ENCODE measurements around the gene VWA7. TPM values are rescaled to one million over a fixed set of nuclear protein-coding genes. Genes with fewer than 3 reads are reported as not detected.

VWA7 gene
- polyA plus RNA-seq, 12 donors, result 1.1 to 4.1 (median 2.1) TPM; not detected in 2

GRCh38 chr6:31730631-31731086 is 46.5 kb downstream of the VWA7 start:
- no peak for DNase-seq

DNA sequence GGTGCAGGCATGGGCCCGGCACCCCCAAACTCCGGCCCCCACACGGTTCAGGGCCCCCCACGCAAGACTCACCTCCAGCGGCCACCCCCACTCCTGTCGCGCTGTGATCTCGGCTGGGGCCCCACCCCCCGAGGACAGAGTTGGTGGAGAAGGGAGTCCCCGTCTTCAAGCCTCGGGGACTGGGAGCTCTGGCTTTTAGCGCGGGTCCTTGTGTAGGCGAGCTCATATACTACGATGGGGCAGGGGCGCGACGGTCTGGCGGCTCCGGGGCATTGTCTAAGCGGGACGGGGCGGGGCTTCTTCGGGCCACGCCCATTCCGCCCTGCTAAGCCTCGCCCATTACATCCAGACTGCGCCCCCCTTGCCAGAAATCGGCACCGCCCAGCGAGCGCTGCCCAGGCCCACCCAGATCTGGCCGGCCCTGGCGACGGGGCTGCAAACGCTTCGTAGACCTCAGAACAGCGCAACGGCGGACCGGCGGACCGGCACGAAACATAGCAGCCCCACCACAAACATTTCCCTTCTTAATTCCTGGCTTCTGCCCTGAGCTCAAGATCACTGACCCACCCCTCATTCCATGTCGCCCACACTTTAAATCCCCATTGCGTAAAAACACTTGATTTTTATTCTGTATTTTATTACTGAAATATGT is 47.0 kb downstream of the VWA7 start:
- DNase-seq, result peak; percentile 96

DNA sequence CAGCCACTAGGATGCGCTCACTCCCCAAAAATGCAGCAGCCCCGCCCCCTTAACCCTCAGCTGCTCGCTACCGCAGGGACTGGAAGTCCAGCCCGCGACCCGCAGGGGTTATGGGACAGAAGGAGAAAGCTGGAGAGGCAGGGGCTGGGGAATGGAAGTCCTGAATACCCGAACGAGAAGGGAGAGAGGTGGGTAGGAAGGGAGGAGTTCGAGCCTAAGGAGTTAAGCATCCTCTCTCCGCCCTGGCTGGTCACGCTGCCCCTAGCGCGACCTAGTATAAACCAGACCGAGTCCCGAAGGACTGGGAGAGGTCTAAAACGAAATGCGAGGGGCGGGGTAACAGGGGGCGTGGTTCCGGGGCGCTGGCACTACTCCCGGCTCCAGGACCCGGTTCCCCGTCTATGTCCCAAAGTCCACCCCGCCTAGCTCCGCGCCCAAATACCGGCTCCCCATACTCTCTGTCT is 47.6 kb downstream of the VWA7 start:
- DNase-seq, result peak; percentile 94

DNA sequence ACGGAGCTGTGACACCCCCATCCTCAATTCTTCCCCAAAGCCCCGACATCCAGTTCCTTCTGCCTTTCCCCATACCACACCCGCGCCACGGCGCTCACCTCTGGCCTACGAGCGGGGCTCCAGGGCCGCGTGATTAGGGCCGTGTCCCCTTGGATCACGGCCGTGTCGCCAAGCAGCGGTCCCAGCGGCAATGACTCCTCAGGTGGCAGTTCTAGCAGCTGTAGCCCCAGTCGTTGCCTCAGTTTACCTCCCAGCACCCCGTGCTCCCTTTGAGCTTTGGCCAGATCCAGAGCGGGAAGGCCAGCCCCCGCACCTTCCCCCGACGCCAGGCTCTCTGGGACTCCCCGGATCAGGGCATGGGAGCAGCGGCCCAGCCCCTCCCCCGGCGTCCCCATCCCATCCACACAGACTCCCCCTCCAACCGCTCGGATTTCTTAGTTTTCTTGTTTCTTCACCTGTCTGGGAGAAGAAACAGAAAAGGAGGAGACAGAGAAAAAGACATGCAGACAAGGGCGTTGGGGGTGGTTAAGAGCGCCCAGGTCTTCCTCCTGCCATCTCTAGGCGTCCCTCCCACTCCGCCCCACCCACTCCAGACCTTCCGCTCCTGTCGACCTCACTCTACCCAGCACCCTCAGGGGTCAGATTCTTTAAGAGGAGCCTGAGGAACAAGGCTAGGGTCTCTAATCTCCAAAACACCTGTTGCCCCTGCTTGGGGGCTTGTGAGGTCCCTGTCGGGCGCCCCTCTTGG is 48.2 kb downstream of the VWA7 start, which contains the start of gene DDAH2:
DDAH2 (minus strand) TSS at position 533 of the 748 bp plus-strand sequence; CDS start at position 395, 138 bp downstream.
- no peak for DNase-seq

GRCh38 chr6:31727717-31728671 is 49.1 kb downstream of the VWA7 start:
- no peak for DNase-seq

- DNase-seq, result no peak
These were observed 50.0 kb downstream of the VWA7 start for GRCh38 chr6:31727034-31727716.

DNA sequence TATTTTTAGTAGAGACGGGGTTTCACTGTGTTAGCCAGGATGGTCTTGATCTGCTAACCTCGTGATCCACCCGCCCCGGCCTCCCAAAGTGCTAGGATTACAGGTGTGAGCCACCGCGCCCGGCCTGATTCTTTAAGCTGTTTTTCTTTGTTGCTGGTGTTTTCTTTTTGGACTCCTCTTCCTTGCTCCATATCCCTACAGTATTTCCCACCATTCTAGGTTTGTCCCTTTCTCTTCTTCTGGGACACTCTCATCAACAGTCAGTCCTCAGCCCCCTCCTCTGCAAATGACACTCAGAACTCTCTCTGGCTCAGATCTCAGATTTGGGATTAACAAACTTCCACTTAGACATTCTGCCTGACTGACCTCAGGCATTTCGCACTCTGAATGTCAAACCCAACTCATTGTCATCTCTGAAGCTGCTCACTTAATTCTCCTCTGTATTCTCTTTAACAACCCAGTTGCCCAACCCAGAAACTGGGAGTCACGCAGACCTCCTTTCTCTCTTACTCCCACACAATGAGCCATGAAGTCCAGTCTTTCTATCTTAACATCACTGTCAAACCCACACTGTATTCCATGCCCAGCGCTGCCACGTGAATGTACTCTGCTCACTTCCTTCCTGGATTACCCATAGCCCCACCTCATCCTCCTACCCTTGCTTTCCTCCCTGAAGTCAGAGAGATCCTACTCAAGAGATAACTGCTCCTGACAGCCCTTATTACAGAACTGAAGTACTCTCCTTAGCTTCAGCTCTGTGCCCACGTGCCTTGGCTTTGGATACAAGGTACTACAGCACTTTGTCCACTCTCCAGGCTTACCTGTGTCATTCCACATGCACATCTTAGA is 51.4 kb downstream of the VWA7 start:
- no peak for DNase-seq

GRCh38 chr6:31723980-31724691 is 53.0 kb downstream of the VWA7 start:
- no peak for DNase-seq

DNA sequence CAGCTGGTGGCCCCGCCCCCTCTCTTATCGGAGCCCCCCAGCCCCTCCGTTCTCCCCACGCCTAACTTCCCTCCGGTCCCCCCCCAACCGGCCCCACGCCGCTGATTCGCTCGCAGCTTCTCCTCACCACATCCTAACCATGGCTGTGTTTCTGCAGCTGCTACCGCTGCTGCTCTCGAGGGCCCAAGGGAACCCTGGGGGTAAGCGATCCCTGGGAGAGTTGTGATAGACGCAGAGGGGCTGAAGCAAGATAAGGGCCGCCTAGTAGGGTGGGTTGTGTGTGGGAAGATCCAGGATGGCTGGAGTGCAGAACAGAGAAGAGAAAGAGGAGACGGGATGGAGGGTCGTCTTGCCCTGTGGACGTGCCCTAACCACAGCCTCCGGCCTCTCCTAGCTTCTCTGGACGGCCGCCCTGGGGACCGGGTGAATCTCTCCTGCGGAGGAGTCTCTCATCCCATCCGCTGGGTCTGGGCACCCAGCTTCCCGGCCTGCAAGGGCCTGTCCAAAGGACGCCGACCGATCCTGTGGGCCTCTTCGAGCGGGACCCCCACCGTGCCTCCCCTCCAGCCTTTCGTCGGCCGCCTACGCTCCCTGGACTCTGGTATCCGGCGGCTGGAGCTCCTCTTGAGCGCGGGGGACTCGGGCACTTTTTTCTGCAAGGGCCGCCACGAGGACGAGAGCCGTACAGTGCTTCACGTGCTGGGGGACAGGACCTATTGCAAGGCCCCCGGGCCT is 53.7 kb downstream of the VWA7 start, which contains the start of gene MPIG6B:
MPIG6B (plus strand) TSS at position 129 of the 735 bp plus-strand sequence; CDS start at position 140, 11 bp downstream.
- no peak for DNase-seq

DNA sequence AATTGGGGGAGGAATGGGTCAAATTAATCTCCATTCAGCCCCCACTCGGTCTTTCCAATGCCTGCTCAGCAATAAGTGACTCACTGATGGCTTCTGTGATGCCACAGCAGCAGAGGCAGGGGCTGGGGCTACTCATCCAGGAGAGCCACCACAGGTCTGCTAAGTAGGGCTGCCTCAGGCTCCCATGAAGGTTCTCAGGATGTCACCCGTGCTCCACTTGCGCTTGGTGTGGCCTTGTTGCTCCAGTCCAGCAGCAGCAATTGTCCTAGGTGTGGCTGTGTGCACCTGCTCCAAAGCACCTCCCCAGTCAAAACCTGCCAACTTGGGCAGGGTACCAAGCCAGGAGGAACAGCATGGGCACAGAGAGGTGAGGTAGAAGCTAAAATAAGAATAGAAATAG is 55.0 kb downstream of the VWA7 start:
- no peak for DNase-seq

- DNase-seq, result no peak
These were observed 55.6 kb downstream of the VWA7 start, which contains the start of gene LY6G6C for GRCh38 chr6:31721351-31722020. TSS of gene LY6G6C (minus strand) at chr6:31721746. CDS start at chr6:31721679, 67 bp downstream.

GRCh38 chr6:31720196-31720770 is 56.8 kb downstream of the VWA7 start:
- DNase-seq, result no peak

- DNase-seq, result no peak
These were observed 58.1 kb downstream of the VWA7 start for GRCh38 chr6:31719001-31719400.

DNA sequence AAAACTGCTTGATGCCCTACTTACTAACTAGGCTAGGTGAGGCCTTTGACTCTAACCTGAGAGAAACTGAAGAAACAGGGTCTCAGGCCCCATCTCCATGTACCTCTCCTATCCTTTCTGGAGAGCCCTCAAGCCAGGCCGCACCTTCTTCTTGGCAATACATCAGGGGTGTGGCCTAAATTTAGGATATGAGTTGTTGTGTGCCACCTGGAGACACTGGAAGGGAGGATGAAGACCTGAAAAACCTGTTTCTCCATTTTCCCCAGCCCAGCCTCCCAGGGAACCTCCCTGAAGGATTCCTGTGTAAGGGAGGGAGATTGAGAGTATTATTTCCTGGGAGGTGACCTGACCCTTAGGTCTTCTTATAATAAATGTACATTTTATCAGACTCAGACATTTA is 58.9 kb downstream of the VWA7 start:
- no peak for DNase-seq

- no peak for DNase-seq
These were observed 59.5 kb downstream of the VWA7 start for GRCh38 chr6:31717499-31718222.

All from muscle of arm (tissue), 12 donors.